Brain pericyte (primary cell): ENCODE data around the gene MUC5B.
"Not testable (repeated sequence)": the region's sequence is repeated elsewhere in the genome, so short reads cannot be mapped to it uniquely, and the experiment has no call there.

Source experiments
- DNase-seq: peaks from one replicate; pipeline ENCODE4 v3.0.0-alpha.2; 2012; ENCODE audit warnings: low read depth, low spot score

Gene MUC5B

DNA sequence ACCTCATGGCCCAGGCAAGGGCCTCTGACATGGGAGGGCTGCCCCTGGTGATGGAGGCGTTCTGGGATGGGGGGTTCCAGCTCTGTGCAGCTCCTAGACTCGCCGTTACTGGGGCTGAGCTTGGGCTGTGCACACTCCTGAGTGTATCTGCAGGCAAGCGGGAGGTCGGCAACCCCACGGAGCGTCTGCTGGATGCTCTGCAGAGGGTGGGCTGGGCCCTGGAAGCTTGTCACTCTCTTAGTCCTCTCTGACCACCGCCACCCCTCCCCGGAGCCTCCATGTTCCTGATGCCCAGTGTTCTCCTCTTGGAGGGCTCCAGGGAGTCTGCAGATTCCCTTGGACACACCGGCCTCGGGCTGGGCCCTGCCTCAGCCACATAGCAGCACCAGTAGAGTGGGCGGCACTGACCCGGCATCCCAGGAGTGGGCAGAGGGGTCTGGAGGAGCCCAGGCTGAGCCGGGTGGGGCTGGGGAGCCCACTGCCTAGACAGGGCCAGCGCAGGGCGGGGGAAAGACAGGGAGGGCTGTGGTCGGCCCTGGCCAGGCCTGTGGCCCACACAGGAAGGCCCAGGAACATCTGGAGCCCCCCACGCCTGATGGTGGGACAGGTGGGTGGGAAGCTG is 20.6 kb upstream of the MUC5B start:
- DNase-seq, result no peak

GRCh38 chr11:1202776-1203504 is 19.9 kb upstream of the MUC5B start:
- no peak for DNase-seq

GRCh38 chr11:1203505-1204271 is 19.2 kb upstream of the MUC5B start:
- DNase-seq, result no peak

DNA sequence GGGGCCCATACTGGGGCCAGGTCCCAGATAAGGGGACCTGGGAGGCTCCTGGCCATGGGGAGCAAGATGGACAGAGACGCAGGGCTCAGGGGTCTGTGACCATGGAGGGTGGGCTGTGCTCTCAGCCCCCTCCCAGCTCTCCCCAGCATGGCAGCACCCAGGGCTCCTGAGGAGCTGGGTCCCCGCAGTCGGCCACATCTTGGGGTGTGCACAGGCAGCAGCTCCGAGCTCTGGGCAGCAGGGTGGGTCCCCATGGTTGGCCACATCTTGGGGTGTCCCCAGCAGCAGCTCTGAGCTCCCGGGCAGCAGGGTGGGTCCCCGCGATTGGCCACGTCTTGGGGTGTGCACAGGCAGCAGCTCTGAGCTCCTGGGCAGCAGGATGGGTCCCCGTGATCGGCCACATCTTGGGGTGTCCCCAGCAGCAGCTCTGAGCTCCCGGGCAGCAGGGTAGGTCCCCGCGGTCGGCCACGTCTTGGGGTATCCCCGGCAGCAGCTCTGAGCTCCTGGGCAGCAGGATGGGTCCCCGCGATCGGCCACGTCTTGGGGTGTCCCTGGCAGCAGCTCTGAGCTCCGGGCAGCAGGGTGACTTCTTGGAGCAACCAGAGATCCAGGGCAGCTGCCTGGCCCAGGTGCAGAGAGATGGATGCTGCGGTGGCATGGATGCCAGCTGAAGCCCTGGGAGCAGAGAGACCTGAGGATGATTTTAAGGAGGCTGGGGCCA is 18.3 kb upstream of the MUC5B start:
- DNase-seq, result no peak

- no peak for DNase-seq
Observed at GRCh38 chr11:1205121-1205986, 17.5 kb upstream of the MUC5B start.

DNA sequence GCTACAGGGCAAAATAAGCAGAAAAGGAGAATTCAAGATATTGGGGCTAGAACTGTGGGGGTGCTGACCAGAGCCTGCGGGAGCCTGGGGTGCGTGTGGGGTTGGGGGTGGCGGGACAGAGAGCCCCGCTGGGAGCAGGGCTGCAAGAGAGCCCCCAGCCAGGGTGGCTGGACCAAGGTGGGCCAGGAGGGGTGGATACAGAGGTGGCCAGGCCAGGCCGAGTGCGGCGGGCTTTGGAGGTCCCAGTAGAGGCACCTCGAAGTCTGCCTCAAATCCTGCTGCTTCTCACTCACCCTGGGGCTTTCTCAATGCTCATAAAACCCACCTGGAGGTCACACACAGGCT is 16.9 kb upstream of the MUC5B start:
- no peak for DNase-seq

DNA sequence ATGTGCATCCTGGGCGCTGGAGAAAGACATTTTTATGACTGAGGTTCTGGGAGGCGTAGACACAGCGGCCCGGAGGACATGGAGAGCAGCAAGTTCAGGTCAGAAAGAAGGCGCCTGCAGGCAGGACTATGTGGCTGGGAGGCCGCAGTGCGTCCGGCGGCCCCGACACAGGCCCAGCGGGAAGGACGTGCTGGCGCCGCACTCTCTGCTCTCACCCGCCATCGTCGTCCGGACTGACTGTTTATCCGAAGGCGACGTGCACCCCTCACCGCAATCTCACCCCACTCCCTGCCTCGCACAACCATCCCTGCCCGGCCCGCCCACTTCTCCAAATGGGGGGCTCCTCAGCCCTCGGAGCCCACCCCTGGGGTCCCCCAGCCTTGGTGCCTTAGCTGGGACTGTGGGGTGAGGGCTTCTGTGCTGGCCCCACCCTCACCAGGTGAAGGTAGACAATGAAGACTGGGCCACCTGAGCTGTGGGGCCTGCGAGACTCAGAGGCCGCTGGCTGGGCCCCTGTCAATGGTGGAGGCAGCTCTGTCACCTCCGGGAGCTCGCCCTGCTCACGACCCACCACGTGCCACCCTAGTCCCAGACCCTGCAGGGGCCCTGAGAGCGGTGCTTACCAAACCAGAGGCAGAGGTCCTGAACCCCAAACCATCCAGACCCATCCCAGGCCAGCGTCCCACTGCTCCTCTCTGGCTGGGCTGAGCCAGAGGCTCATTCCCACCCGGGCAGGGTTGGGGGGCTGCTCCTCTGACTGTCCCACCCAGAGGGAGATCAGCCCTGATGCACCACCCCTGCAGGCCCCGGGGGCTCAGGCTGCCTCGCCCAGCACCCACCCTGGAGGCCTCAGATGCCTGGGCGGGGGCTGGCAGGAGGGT is 16.2 kb upstream of the MUC5B start:
- no peak for DNase-seq

GRCh38 chr11:1207401-1208143 is 15.3 kb upstream of the MUC5B start:
- no peak for DNase-seq

GRCh38 chr11:1208144-1208393 is 14.8 kb upstream of the MUC5B start:
- no peak for DNase-seq

- DNase-seq, result no peak
Observed at GRCh38 chr11:1208394-1209261, 14.2 kb upstream of the MUC5B start.

DNA sequence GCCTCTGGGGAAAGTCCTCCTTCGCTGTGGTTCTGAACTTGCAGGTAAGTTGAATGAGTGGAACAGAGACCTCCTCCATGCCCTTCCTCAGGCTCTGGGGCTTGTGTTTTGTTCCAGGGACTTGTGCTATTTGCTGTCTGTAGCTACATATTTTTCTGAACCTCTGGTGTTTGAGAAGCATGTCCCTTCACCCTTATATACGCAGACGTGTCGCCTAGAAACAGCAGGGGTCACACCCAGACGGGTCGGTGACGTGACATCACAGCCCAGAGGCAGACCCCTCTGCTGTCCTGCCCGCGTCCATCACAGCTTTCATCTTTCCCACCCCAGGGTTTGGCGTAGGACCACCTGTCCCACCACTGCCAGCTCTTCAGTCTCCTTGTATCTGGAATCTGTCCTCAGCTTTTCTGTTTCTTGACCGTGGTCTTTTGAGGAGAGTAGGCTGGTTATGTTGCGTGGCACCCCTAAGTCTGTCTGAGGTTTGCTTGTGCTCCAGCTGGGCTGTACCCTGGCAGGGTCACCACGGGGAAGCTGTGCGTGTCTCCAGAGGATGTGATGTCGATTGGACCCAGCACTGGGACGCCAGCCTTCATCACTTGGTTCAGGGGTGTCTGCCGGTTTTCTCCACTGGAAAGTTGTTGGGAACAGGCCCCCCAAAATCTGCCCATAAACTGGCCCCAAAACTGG is 13.4 kb upstream of the MUC5B start:
- DNase-seq, result no peak

DNA sequence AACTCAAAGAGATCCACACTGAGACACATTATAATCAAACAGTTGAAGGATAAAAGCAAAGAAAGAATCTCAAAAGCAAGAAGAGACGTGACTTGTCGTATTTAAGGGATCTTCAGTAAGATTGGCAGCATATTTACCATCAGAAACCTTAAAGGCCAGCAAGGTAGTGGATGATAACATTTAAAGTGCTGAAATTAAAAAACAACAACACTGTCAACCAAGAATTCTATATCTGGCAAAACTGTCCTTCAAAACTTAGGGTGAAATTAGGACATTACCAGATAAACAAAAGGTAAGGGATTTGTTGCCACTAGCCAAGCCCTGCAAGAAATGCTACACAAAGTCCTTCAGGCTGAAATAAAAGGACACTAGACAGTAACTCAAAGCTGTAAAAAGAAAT is 11.0 kb upstream of the MUC5B start:
- no peak for DNase-seq

- DNase-seq, result not testable (repeated sequence)
Observed at GRCh38 chr11:1215826-1216225, 7.0 kb upstream of the MUC5B start.

DNA sequence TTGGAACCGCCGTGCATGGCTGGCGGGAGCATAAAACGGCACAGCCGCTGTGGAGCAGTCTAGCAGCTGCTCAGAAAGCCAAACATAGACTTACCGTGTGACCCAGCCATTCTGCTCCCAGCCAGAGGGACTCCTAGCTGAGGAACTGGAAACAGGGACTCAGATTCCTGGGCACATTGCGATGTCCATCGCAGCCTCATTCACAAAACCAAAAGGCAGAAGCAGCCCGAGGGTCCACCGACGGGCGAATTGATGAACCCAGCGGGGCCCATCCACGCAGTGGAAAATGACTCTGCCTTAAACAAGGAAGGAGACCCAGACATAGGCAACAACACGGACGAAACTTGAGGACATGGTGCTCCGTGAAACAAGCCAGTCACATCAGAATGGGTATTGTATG is 5.7 kb upstream of the MUC5B start:
- DNase-seq, result no peak

GRCh38 chr11:1218256-1218787 is 4.5 kb upstream of the MUC5B start:
- no peak for DNase-seq

DNA sequence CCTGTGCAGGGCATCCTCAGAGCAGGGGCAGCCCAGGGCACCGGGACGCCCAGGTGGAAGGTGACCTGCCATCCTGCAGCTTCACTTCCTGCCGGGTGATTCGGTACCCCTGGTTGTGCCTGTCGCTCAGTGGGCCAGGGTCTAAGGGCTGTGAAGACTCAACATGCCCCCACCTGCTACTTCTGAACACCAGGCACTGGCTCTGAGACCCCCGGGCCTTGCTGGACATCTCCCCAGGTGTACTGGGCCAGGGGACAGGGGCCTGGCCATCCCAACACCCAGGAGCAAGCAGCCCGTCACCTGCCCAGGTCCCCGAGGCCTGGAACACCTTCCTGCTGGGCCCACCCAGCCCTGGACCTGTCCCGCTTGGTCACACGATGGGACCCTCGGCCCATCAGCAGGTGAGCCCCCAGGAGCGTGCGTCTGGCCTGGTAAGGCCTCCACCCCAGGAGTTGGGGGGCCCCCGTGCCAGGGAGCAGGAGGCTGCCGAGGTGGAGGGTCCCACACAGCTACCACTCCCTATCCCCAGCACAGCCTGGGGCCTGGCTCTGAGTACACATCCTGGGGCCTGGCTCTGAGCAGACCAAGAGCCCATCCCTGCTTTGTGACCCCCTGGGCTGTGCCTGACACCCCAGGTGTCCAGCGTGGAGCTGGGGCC is 3.9 kb upstream of the MUC5B start:
- DNase-seq, result no peak

GRCh38 chr11:1219446-1219833 is 3.4 kb upstream of the MUC5B start:
- DNase-seq, result no peak
